Activated CD8-positive, alpha-beta T cell treated with anti-CD3 and anti-CD28 coated beads, Interleukin-2, amount 10 ng/mL, durations not matched to agents 7 days and 5 days (primary cell): ENCODE data around the gene CHST9. TPM values are rescaled to one million over a fixed set of nuclear protein-coding genes. Genes with fewer than 3 reads are reported as not detected.

Experiments
- ATAC-seq: fragments of 150-1000 bp; cut with Tn5 transposase; one replicate; pipeline ENCODE4 v1.10.0; 2021; ENCODE audit warnings: moderate library complexity
- CTCF ChIA-PET: fragments of 350-600 bp; sonication (Branson Sonifier 250); formaldehyde crosslinking; loops from one replicate; lab custom pipeline; 2021; ENCODE audit warnings: antibody characterized with exemption; lab: Charles Lee
- POLR2A ChIA-PET: fragments of 350-600 bp; sonication (Branson Sonifier 250); formaldehyde crosslinking; loops from one replicate; lab custom pipeline; 2021; ENCODE audit warnings: antibody characterized with exemption; lab: Charles Lee
- DNase-seq: peaks from one replicate; pipeline ENCODE4 v3.0.0-alpha.2; 2020
- H3K27ac Mint-ChIP-seq: one replicate; pipeline ENCODE4 v1.8.0; 2021; ENCODE audit warnings: mild to moderate bottlenecking, mixed read lengths
- H3K27me3 Mint-ChIP-seq: one replicate; pipeline ENCODE4 v1.8.0; 2021; ENCODE audit warnings: low read depth, mixed read lengths
- H3K36me3 Mint-ChIP-seq: one replicate; pipeline ENCODE4 v1.8.0; 2021; ENCODE audit warnings: low read depth, mixed read lengths
- H3K4me1 Mint-ChIP-seq: one replicate; pipeline ENCODE4 v1.8.0; 2021; ENCODE audit warnings: low read depth, mixed read lengths
- H3K4me3 Mint-ChIP-seq: one replicate; pipeline ENCODE4 v1.8.0; 2021; ENCODE audit warnings: mild to moderate bottlenecking, mixed read lengths
- H3K9me3 Mint-ChIP-seq: one replicate; pipeline ENCODE4 v1.8.0; 2022; ENCODE audit warnings: mixed read lengths; ENCODE audit not compliant: insufficient read depth
- total RNA-seq, 2 experiments: library from RNA; stranded (reverse); gene quantifications; one replicate each; pipeline ENCODE4 v1.2.3, GENCODE V29; 2021

The CHST9 gene
- total RNA-seq, 2 experiments from 2014 or later: not detected

DNA sequence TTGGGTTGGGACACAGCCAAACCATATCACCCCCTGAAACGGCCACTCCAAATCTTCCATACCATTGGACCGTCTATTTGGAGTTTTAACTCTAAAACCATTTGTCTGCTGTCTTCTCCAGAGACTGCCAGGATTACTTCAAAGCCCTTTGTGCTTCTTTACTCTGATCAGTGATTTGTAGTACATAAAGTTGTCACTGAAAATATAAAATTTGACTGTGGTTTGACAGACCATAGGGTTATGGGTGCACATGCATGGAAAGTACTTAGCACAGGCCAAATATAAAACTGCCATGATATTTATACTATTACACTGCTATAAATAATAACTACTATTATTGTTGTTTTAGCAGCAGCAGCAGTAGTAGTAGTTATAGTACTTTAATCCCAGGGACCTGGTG lies 265.9 kb downstream of the CHST9 start:
- Mint-ChIP-seq H3K27ac (no peak overlapping the region), H3K27me3 (no peaks in the 10 kb centered on the region), H3K4me3 (no peak overlapping the region), H3K36me3 (no peaks in the 10 kb centered on the region), H3K4me1 (no peaks in the 10 kb centered on the region), H3K9me3 (peaks cover 3% of the 10 kb centered on the region)
- DNase-seq (no peak), ATAC-seq (no peak)
- CTCF ChIA-PET: no interaction called here
- POLR2A ChIA-PET: no interaction called here

DNA sequence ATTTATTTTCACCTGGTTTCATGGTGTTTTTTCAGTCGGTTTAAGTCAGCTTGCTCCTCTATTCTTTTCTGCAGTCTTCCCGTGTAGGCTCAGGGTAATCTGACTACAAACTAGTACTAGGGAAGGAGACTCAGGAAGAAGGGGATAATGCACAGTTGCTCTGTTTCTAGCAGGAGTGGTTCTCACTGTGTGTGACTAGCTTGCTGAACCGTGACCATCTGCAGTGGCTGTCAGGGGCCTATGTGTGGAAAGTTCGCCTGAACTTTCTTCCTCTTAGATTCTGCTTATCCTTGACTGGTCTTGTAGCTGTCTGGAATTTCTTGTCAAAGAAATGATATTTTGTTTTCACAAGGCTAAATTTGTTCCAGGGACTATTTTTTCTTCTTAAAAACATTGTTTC lies 273.3 kb downstream of the CHST9 start:
- ChIA-PET POLR2A (no interaction called here), CTCF (no interaction called here)
- Mint-ChIP-seq H3K4me1 (no peaks in the 10 kb centered on the region), H3K9me3 (peaks cover 4% of the 10 kb centered on the region), H3K36me3 (no peaks in the 10 kb centered on the region), H3K27ac (no peak overlapping the region), H3K4me3 (no peak overlapping the region), H3K27me3 (no peaks in the 10 kb centered on the region)
- ATAC-seq (no peak), DNase-seq (no peak)

DNA sequence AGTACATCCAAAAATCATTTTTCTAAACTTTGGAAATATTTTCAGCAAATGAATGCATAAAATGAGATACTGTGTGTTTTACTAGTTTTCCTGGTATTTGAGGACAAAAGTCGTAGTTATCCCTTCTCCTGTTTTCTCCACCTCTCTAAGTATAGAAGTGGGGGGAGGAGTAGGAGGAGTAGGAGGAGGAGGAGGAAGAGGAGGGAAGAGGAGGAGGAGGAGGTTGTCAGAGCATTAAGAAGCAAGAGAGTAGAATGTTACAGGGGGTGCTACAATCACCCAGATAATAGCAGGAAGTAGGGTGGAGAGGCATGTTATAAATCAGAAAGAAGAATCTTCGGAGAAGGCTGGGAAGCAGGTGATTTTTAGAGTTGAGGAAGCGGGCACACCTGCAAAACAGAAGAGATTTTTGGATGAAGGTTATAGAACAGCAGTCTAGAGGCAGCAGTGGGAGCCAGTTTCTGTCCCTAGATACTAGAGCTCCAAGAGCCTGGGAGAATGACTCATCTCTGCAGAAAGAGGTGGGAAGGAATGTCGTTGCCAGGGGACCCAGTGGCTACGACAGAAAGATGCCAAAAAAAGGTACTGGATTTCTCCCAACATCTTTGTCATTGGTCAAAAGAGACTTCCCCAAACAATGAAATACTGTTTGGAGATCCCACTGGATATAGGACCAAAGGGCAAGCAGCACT lies 275.4 kb downstream of the CHST9 start:
- Mint-ChIP-seq H3K4me3 (no peak overlapping the region), H3K4me1 (no peaks in the 10 kb centered on the region)
- CTCF ChIA-PET: no interaction called here

DNA sequence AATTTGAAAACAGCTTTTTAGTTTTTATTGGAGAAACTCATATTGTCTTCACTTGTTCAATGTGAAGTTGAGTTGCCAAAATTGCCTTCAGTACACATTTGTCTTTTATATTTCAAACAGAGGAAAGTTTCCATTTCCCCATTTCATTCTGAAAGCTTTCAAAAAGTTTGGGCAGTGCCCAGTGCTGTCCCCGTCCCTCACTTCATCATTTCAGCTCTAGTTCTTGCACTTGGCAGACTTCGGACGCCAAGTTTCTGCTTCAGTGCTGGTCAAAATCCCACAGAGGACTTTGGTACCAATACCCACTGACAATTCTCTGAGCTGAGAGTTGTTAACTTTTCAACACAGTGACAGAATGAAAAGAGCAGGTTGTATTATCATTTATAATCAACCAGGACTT lies 276.2 kb downstream of the CHST9 start:
- ChIA-PET CTCF (no interaction called here), POLR2A (no interaction called here)
- no peak for ATAC-seq
- DNase-seq: no peak
- Mint-ChIP-seq H3K4me1 (no peaks in the 10 kb centered on the region), H3K27me3 (no peaks in the 10 kb centered on the region), H3K27ac (no peak overlapping the region), H3K4me3 (no peak overlapping the region), H3K36me3 (no peaks in the 10 kb centered on the region), H3K9me3 (no peaks in the 10 kb centered on the region)

More for the DNA sequence above, 275.4 kb downstream of the CHST9 start:
- Mint-ChIP-seq H3K27ac (no peak overlapping the region), H3K27me3 (no peaks in the 10 kb centered on the region), H3K9me3 (peaks cover 4% of the 10 kb centered on the region), H3K36me3 (no peaks in the 10 kb centered on the region)
- no peak for DNase-seq
- no peak for ATAC-seq
- POLR2A ChIA-PET: no interaction called here

DNA sequence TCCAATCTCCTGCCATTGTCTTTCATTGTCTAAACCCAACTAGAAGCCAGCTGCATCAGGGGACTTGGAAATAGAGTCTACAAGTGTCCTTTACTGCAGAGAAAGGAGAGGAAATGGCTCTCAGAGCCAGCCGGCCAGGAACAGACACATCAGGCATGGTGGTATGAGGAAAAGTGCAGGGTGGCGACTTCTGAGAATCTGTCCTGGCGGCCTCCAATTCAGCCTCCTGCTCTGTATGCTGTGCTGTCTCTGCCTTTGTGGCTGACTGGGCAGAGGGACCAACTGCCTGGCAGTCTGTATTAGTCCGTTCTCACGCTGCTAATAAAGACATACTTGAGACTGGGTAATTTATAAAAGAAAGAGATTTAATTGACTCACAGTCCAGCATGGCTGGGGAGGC lies 282.8 kb downstream of the CHST9 start:
- no peaks in the 10 kb centered on the region for H3K9me3 Mint-ChIP-seq

DNA sequence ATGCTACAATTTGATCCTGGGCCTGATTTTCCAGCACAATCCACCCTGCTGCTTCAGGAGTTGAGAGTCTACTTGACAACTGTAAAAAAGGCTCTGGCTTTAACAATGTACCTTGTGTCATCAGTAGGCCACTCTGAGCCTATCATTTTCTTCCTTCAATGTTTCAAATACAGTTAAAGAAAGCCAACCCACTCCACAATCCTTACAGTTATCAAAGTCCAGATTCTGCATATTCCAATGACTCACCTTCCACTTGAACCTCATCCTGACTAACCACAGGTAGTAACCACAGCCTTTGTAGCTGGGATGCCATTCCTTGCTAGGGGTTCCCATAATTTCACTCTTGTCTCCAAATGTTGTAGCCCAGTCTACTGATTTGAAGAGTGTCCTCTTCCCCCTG lies 284.1 kb downstream of the CHST9 start:
- Mint-ChIP-seq H3K4me1 (no peaks in the 10 kb centered on the region), H3K27ac (no peak overlapping the region), H3K27me3 (no peaks in the 10 kb centered on the region), H3K4me3 (no peak overlapping the region), H3K36me3 (no peaks in the 10 kb centered on the region), H3K9me3 (no peaks in the 10 kb centered on the region)
- no peak for ATAC-seq
- CTCF ChIA-PET: no interaction called here
- POLR2A ChIA-PET: no interaction called here
- no peak for DNase-seq

More for the DNA sequence above, 282.8 kb downstream of the CHST9 start:
- no peak for DNase-seq
- H3K4me3 Mint-ChIP-seq: no peak overlapping the region
- H3K27me3 Mint-ChIP-seq: no peaks in the 10 kb centered on the region
- ChIA-PET POLR2A (no interaction called here), CTCF (no interaction called here)
- H3K4me1 Mint-ChIP-seq: no peaks in the 10 kb centered on the region
- H3K36me3 Mint-ChIP-seq: no peaks in the 10 kb centered on the region
- ATAC-seq: no peak
- no peak overlapping the region for H3K27ac Mint-ChIP-seq

DNA sequence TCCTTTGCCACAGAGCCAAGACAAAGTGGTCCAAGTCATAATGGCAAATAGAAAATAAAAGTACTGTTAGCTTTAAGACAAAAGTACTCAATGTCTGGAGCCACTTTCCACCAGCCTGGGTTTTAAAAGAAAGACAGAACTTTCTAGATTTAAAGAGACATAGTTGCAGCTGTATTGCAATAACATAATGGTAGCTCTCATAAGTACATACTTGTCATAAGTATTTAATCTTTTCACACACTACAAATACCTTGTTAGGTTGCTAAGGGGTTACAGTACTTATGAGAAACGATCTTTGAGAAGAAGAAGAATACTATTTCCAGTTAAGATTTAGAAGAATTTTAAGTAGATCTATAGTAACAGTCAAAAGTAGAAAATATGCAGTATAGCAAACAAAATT lies 290.7 kb downstream of the CHST9 start:
- no peaks in the 10 kb centered on the region for H3K9me3 Mint-ChIP-seq
- H3K4me1 Mint-ChIP-seq: no peaks in the 10 kb centered on the region
- no peaks in the 10 kb centered on the region for H3K27me3 Mint-ChIP-seq

DNA sequence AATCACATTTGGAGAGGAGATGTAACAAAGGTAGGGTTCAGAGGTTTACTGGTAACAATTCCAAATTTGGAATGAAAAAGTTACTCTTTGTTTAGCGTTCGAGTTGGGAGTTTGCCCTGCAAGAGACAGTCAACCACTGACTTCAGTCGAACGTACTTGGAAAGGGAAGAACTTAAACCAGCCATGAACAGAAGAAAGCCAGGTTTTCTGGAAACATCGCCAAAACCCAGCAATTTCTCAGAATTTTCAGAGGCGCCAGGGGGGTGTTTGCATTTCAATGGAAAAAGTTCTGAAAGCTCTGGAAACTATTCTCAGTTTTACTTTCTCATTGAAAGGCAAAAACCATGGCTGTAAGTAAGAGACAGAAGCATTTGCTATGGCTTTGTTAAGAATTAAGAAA lies 291.1 kb downstream of the CHST9 start:
- POLR2A ChIA-PET: no interaction called here
- H3K9me3 Mint-ChIP-seq: no peaks in the 10 kb centered on the region
- no peak for DNase-seq
- CTCF ChIA-PET: no interaction called here
- H3K4me3 Mint-ChIP-seq: no peak overlapping the region
- no peak overlapping the region for H3K27ac Mint-ChIP-seq
- H3K36me3 Mint-ChIP-seq: no peaks in the 10 kb centered on the region
- H3K4me1 Mint-ChIP-seq: no peaks in the 10 kb centered on the region
- ATAC-seq: no peak
- no peaks in the 10 kb centered on the region for H3K27me3 Mint-ChIP-seq

More for the DNA sequence above, 290.7 kb downstream of the CHST9 start:
- ChIA-PET POLR2A (no interaction called here), CTCF (no interaction called here)
- Mint-ChIP-seq H3K27ac (no peak overlapping the region), H3K36me3 (no peaks in the 10 kb centered on the region), H3K4me3 (no peak overlapping the region)
- ATAC-seq (no peak), DNase-seq (no peak)

DNA sequence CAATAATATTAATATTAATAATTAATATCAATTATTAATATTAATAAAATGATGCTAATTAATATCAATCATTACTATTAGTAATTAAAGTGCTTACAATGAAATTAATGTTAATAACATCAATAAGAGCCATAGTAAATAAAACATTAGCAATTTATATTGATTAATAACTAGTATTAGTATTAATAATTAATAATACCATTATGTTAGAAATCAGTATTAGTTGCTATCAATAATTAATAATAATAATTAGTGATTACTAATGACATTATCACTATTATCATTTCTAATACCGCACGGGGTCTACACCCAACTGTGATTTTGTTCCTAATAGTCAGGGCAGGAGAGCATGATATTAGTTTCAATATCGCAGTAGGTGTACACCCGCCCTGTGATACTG lies 296.8 kb downstream of the CHST9 start:
- Mint-ChIP-seq H3K4me1 (no peaks in the 10 kb centered on the region), H3K4me3 (no peak overlapping the region), H3K9me3 (no peaks in the 10 kb centered on the region), H3K27me3 (no peaks in the 10 kb centered on the region), H3K27ac (no peak overlapping the region), H3K36me3 (no peaks in the 10 kb centered on the region)
- POLR2A ChIA-PET: no interaction called here
- ATAC-seq (no peak), DNase-seq (no peak)
- CTCF ChIA-PET: no interaction called here

DNA sequence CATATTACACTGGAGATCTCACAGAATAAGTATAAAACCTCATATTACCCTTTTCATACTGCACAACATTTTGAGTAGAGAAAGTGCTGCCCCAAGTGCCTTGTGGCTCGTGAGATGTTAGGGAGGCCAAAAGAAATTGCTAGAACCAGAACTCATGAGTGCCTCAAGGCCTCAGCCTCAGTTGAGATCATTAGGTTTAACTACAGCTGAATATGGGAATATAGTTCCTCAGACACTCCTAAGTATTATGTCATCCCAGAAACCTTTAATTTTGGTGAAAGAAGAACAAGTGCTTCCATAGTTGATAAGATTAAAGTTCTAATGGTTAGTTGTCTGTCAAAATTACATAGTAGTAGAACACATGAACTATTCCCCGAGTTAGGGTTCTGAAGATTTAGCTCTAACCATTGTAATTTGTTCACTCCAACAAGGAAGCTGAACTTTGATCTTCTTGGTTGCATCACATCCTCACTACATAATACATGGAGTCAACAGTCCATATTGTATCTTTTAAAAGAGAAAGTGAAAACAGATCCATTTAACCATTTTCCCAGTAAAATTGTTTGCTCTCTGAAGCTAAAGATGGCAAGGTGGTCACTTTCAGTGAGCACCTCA lies 310.0 kb downstream of the CHST9 start:
- ATAC-seq: no peak
- H3K27me3 Mint-ChIP-seq: no peaks in the 10 kb centered on the region
- H3K36me3 Mint-ChIP-seq: no peaks in the 10 kb centered on the region
- H3K4me3 Mint-ChIP-seq: no peak overlapping the region
- no peaks in the 10 kb centered on the region for H3K9me3 Mint-ChIP-seq
- H3K4me1 Mint-ChIP-seq: no peaks in the 10 kb centered on the region
- no peak for DNase-seq
- H3K27ac Mint-ChIP-seq: no peak overlapping the region
- CTCF ChIA-PET: no interaction called here
- POLR2A ChIA-PET: no interaction called here

DNA sequence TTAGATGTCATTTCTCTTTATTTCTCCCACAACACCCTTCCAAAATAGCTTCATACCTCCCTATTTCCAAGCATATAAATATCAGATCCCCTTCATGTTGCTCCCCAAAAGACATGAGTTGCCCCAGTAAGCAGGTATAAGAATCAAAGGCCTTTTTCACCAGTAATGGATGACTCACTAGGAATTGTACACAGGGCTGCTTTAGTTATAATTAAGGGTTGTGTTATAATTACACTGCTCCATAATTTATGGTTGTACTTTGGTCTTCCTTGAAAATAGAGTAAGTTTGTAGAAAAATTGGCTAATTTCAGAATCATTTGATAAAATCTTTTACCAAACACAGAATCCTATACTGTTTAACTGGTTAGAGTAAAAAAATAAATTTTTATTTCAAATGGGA lies 310.8 kb downstream of the CHST9 start:
- Mint-ChIP-seq H3K4me3 (no peak overlapping the region), H3K27ac (no peak overlapping the region), H3K9me3 (no peaks in the 10 kb centered on the region), H3K36me3 (no peaks in the 10 kb centered on the region), H3K4me1 (no peaks in the 10 kb centered on the region), H3K27me3 (no peaks in the 10 kb centered on the region)
- no peak for DNase-seq
- CTCF ChIA-PET: interaction anchor here (0.6 kb wide), 1 partner anchor 581 kb away, joined by 3 read pairs; no protein-coding TSS in a partner anchor
- POLR2A ChIA-PET: no interaction called here
- no peak for ATAC-seq

DNA sequence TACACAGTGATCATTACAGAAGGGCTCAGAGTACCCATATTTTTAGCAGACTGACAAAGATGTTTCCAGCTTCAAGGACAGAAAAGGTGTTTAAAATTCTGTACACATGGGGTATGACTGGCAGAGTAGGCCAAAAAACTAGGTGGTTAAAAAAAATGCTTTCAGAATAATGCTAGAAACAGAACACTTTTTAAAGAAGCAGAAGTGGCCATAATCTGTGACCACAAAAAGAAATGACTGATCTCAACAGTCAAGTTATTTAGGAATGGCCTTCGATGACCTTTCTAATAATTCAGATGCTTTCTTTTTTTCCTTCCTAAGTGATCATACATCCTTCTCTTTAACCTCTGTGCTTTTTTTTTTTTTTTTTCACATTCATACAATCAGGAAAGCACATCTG lies 315.5 kb downstream of the CHST9 start:
- Mint-ChIP-seq H3K27me3 (no peaks in the 10 kb centered on the region), H3K4me1 (no peaks in the 10 kb centered on the region), H3K27ac (no peak overlapping the region), H3K4me3 (no peak overlapping the region), H3K36me3 (no peaks in the 10 kb centered on the region), H3K9me3 (no peaks in the 10 kb centered on the region)
- ATAC-seq (no peak), DNase-seq (no peak)
- ChIA-PET CTCF (no interaction called here), POLR2A (no interaction called here)
